ENCODE data around the gene RAB31.

DNA sequence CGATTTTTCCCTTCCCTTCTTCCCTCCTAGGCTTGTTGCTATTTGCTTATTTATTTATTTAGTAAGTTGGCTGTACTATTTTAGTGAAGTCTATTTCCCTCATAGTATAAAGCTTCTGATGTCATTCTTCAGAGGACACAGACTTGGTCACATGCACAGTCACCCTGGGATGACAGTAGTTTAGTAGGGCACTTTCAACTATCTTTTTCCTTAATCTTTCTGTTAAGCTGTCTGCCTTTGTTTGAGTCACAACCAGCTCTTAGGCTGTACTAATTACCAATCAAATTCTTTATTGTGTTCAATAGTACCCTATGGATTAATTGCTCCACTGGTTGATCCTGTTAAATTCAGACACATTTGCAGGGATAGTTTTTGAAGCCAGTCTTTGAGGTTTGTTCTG, 26.9 kb upstream of the RAB31 start:
- TF ChIP-seq, protein P1, sequence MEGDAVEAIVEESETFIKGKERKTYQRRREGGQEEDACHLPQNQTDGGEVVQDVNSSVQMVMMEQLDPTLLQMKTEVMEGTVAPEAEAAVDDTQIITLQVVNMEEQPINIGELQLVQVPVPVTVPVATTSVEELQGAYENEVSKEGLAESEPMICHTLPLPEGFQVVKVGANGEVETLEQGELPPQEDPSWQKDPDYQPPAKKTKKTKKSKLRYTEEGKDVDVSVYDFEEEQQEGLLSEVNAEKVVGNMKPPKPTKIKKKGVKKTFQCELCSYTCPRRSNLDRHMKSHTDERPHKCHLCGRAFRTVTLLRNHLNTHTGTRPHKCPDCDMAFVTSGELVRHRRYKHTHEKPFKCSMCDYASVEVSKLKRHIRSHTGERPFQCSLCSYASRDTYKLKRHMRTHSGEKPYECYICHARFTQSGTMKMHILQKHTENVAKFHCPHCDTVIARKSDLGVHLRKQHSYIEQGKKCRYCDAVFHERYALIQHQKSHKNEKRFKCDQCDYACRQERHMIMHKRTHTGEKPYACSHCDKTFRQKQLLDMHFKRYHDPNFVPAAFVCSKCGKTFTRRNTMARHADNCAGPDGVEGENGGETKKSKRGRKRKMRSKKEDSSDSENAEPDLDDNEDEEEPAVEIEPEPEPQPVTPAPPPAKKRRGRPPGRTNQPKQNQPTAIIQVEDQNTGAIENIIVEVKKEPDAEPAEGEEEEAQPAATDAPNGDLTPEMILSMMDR (conservative IDR thresholded peaks at IDR 0.05 in 1 of 2, IDR thresholded peaks at IDR 0.05 in 1 of 2; ENCODE audit: extremely low read depth in 1 of 2, insufficient read depth in 1 of 2, low read depth in 1 of 2, low read length in 2 of 2), result no peak
- no peak for TF ChIP-seq EZH2 (IDR thresholded peaks at IDR 0.05; ENCODE audit: borderline replicate concordance, low read length)
